WTC11 (cell line): ENCODE measurements around the gene ESR2.

Experiments used
- CREB1 ChIP-seq: sonication (generic); formaldehyde crosslinking; IDR thresholded peaks from 2 replicates; pipeline ENCODE4 v1.8.0; 2023; ENCODE audit warnings: mild to moderate bottlenecking, missing genetic modification reagents
- CTCF ChIP-seq: fragments of 200-600 bp; IDR thresholded peaks from 2 replicates; pipeline ENCODE4 v1.8.0; 2022; ENCODE audit warnings: antibody characterized with exemption
- SMAD4 ChIP-seq: sonication (generic); formaldehyde crosslinking; IDR thresholded peaks from 2 replicates; pipeline ENCODE4 v1.8.0; 2022; ENCODE audit warnings: mild to moderate bottlenecking, missing genetic modification reagents

DNA sequence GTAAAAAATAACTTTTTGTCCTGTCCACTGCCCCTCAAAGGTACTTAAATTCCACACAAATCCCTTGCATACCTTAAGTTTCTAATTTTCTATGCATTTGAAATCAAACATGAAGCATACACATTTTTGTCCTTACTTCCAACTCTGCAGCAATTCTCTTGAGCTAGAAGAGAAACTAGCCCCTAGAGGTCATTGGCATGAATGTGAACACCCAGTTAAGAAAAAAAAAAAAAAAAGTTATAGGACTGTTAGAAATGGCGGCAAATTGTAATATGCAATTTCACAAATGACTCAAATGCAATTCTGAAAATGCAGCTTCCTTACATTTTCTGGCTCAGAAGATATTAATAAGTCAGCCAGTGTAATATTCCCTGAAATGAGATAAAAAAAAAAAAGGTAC, 4.6 kb upstream of the ESR2 start:
- TF ChIP-seq SMAD4 (CRISPR knock-in tag) (no peak), CREB1 (CRISPR knock-in tag) (no peak), CTCF (no peak)
